HG02642 (cell line): ENCODE measurements around the gene GTF2F1.
"Not testable (repeated sequence)": the region's sequence is repeated elsewhere in the genome, so short reads cannot be mapped to it uniquely, and the experiment has no call there.

Experiments
- ATAC-seq: cut with Tn5 transposase; IDR thresholded peaks from one replicate; pipeline ENCODE4 v1.9.1; 2021; ENCODE audit warnings: mild to moderate bottlenecking; ENCODE audit not compliant: unreplicated experiment, poor library complexity

Gene GTF2F1, protein sequence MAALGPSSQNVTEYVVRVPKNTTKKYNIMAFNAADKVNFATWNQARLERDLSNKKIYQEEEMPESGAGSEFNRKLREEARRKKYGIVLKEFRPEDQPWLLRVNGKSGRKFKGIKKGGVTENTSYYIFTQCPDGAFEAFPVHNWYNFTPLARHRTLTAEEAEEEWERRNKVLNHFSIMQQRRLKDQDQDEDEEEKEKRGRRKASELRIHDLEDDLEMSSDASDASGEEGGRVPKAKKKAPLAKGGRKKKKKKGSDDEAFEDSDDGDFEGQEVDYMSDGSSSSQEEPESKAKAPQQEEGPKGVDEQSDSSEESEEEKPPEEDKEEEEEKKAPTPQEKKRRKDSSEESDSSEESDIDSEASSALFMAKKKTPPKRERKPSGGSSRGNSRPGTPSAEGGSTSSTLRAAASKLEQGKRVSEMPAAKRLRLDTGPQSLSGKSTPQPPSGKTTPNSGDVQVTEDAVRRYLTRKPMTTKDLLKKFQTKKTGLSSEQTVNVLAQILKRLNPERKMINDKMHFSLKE

DNA sequence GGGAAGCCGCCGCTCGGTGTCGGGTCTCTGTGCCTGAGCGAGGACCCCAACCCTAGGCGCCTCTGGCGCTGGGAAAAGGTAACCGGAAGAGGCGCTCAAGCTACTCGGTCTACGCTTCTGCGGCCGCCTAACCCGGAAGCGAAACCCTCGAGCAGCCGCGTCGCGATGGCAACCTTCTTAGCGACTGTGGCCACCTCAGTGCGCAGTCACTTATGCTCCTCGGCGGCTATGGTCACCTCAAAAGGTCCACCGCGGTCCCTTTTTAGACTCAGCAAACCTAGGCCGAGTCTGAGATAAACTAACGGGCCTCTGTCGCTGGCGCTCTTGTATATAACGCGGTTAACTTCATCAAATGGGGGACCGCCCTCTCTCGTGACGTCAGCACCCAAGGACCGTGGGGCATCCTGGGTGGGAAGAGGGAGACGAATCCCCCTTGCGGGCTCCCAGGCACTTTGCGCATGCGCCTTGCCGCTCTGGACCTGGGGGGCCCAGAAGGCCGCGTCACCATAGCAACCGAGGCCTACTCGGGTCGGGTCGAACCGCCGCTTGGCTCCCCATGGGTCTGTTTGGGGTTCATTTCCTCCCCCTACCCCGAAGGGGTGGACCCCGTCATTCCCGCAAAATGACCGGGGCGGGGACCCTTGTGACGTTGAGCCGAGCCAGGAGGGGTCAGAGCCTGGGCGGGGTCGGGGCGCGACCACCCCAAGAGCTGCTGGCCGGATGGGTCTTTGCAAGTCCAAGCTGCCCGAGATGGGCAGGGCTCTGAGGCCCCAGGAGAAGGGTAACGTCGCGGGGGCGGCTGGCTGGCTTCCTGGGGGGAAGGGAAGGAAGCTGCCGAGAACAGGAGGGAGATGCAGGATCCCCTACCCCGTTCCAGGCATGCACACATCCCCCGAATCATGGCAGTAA lies at the start of gene GTF2F1:
Gene GTF2F1 (minus strand): TSS at position 91 of the 909 bp plus-strand sequence. CDS start 169 bp downstream, outside the sequence.
- peak; percentile 85 for ATAC-seq

DNA sequence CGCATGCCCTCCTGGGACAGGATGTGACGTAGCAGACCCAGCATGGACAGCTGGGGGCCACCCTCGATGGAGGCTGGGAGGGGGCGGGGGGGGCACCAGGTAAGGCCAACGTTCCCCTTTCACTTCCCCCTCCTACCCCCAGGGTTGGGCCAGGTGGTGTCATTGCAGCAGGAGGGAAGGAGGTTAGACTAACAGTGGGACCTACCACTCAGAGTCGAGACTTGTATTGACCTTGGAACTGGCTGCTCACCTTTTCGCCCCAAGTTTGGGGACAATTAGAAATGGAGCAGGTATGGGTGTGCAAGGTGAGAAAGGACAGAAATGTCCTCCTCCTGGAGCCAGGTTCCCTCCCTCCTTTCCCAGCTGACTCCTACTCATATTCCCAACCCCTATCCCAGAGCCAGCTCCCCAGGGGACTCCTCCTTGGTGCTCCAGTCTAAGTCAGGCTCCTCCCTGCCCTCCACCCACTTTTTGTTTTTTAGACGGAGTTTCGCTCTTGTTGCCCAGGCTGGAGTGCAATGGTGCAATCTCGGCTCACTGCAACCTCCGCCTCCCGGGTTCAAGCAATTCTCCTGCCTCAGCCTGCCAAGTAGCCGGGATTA lies 49.2 kb upstream of the GTF2F1 start:
- no peak for ATAC-seq

DNA sequence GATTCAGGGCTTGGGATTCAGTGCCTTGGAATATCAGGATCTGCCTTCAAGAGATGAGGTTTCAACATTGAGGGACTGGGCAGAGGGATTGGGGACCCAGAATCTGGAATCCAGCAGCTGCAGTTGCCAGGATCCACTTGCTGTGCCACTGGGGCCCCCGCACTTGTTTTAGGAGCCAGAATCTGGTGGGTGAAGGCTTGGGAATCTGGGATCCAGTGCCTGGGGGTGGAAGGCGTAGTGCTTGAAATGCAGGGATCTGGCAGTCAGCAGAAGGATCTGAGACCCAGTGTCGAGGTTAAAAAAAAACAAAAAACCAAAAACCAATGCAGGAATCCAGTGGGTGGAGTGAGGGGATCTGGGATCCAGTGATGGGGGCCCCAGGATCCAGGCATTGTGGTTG lies 47.9 kb upstream of the GTF2F1 start:
- no peak for ATAC-seq

DNA sequence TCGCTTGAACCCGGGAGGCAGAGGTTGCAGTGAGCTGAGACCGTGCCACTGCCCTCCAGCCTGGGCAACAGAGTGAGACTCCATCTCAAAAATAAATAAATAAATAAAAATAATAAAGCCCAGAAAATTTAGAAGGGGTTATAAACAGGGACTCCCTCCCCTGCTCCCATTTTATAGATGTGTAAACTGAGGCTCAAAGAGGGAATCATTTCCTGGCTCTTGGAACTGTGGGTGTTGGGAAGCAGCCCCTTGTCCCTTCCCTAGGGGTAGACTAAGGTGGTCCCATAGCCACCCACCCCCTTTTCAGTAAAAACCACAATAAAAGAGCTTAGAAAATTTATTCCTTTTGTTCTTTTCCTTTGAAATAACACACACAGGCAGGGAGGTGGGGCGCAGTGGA lies 46.8 kb upstream of the GTF2F1 start:
- no peak for ATAC-seq

DNA sequence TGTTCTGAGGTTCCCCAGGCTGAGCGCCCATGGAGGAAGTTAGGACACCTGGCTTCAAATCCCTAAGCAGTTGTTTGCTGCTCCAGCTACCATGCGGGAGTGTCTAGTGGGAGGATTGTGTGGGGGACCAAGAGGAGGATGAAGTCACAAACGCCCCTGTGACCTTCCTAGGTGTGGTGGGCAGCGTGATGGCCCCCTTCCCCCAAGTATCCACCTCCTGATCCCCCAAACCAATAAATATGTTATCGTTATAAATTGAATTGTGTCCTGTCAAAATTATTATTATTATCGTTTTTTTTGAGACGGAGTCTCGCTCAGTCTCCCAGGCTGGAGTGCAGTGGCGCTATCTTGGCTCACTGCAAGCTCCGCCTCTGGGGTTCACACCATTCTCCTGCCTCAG lies 40.7 kb upstream of the GTF2F1 start, which contains the start of gene SLC25A41:
Gene SLC25A41 (minus strand): TSS at position 101 of the 400 bp plus-strand sequence. CDS start 70 bp downstream, at position 31.
- no peak for ATAC-seq

DNA sequence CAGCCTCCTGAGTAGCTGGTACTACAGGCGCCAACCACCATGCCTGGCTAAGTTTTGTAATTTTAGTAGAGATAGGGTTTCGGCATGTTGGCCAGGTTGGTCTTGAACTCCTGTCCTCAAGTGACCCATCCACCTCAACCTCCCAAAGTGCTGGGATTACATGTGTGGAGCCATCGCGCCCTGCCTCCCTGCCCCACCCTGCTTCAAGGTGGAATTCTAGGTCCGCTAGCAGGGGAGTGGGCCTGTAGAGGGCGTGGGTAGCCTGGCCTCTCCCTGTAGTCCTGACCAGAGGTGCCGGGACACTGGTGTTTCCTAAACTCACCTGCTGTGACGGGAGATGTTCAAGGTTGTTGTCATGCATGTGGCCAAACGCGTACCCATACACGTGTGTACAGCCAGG lies 40.2 kb upstream of the GTF2F1 start:
- no peak for ATAC-seq

DNA sequence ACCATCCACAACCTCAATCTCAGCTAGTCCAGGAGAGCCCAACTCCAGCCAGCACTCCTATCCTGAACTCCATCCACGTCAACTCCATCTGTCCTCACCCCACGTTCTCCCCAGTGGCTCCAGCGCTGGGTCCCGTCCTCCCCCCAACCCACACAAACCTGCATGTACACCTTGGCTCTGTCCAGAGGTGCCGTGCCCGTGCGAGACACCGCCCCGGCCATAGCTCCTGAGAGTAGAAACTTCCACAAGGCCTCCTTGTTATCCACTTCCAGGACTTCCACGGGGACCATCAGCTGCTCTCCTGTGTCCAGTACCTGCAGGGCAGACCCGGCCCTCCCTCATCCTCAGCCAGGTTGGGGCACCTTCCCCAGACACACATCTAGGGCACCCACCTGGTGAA lies 38.9 kb upstream of the GTF2F1 start:
- no peak for ATAC-seq

DNA sequence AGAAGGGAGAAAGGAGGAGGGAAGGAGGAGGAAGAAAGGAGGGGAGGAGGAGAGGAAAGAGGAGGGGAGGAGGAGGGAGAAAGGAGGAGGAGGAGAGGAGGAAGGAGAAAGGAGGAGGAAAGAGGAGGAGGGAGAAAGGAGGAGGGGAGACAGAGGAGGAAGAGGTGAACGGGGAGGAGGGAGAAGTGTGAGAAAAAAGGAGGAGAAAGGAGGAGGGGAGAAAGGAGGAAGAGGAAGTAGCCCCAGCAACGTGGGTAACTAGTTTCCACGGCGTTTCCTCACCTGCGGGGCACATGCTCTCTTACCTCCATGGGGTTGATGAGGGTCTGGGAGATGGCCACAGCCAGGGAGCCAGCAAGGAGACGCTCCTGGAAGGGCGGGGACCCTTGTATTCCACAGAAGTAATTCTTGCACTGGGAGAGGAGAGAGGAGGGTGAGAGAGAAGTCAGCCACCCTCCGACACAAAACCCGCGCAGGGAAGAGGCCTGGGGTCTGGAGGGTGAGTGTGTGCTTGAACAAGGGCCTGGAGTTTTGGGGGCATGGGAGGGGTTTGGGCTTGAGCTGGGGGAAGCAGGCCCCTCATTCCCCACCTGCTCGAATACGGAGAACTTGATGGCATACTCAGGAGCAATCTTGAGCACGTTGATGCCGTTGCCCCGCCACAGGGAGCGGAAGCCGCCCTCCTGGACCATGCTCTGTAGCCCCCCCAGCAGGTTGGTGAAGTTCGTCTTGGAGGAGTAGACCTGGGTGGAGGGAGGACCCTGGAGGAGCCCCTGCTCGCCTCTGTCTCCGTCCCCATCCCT lies 36.7 kb upstream of the GTF2F1 start:
- ATAC-seq: no peak

DNA sequence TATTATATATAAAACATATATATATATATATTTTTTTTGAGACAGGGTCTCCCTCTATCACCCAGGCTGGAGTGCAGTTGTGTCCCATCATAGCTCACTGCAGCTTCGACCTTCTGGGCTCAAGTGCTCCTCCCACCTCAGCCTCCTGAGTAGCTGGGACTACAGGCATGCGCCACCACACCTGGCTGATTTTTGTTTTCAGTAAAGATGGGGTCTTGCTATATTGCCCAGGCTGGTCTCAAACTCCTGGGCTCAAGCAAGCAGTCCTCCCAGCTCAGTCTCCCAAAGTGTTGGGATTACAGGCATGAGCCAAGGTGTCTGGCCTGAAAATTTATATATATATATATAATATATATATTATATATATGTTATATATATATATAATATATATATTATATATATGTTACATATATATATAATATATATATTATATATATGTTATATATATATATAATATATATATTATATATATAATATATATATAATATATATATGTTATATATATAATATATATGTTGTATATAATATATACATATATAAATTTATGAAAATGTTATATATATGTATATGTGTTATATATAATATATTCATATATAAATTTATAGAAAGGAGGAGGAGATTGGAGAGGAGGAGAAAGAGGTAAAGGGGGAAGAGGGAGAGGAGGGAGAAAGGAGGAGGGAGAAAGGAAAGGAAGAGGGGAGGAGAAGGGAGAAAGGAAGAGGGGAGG lies 35.9 kb upstream of the GTF2F1 start:
- ATAC-seq: not testable (repeated sequence)

DNA sequence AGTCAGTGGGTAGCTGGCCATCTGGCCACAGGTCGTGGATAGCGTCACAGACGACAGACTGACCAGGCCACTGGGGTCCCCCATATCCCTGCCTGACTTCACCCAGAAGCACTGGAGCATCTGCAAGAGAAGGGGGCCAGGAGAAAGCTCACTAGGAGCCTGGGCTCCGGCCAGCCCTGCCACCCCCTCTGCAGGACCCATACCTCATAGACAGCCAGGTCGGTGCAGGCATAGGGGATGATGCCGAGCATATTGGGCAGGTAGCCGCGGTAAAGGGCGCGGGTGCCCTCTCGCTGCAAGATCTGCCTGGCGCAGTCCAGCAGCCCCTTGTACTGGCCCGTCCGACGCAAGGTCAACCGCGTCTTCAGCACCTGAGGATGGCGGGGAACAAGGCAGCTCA lies 34.2 kb upstream of the GTF2F1 start:
- no peak for ATAC-seq

DNA sequence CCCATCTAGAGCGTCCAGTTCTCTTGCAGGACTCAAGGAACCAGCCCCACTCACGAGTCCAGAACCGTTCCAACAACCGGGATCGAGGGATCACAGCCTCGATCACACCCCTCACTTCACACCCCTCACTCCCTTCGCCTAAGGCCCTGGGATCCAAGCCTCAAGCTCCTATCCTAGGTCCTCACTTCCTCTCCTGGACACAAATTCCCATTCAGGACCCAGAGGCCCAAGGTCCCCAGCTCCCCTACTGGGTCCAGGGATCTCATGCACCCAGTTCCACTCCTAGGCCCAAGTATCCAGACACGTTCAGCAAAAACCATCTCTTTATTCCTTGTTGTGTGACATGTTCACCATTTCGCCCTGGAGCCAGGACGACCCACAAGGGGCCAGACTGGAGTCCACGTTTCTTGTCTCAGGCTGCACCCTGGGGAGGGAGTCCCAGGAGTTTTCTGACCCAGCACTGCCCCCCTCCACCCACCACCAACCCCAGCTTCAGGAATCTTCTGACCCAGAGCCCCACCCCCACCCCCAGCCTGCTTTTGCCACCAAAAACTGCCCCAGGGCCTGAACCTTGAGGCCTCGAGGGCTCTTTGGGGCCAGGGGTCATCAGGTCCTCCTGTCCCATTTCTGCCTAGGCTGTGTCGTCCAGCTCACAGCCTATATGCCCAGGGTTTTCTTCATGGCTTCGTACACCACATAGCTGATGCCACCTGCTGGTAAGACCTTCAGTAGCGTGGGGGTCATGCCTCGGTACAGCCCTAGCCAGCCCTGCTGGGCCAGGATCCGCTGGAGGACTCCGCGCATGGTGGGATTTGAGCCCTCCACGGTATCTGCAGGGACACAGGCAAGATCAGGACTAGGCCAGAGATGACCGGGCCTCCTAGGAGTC lies 33.0 kb upstream of the GTF2F1 start:
- ATAC-seq: no peak

DNA sequence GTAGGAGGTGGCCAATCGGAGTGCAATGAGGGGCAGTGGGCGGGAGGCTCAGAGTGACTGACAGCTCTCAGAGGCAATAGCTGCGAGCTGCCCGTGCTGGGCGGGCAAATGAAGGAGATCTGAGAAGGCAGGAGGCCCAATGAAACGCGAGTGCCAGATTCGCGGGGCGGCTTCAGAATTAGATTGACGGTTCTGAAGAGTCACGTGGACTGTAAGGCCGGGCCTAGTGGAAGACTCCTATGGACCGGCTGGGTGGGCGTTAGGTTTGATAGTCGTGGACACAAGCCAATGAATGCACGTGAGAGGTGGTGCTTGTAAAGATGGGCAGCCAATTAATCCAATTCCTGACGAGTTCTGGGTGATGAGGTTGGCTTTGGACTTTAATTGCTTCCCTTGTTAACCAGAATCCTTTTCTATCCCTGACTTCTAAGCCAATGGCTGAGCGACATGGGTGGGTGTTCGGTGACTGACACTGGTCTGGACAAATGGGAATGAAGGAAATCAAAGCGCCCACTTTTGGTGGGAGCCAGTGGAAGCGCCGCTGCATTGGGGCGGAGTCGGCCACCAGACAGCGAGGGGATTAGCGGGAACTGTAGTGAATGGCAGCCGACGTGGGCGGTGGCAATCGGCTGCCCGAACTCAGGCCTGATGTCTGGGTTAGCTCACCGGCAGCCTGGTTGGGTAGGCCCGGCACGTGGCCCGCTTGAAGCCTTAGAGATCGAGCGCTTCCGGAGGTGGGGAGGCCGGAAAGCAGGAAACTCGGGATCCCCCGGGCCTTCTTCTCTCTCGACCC lies 32.2 kb upstream of the GTF2F1 start:
- peak; percentile 88 for ATAC-seq

DNA sequence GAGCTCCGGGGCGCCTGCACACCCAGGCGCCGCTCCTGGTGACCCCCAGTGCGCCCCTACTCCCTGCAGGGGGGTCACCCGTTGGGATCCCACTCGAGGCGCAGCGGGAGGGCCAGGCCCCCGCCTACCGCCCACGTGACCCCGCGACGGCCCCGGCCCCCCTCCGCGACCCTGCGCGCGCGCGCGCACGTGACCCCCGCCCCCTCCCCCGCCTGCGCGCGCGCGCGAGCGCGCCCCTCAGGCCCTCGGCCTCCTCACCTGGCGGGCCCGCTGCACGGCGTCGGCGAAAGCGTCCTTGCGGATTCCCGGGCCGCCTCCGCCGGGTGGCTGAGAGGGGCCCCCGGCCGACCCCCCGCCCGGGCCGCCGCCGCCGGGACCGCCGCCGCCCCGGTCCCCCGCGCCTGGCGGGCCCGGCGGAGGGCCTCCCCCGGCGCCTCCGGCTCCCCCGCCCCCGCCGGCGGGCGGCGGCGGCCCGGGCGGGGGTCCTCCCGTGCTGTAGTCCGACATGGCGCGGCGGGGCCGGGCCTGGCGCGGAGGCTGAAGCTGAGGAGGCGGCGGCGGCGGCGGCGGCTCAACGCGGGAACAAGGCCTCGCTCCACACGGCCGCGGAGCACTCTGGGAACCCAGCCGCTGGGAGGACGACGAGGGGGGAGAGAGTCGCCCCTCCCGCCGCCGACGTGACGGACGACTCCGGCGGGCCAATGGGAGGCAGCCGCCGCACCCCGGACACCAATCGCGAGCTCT lies 31.4 kb upstream of the GTF2F1 start, which contains the start of gene KHSRP:
Gene KHSRP (minus strand): TSS at position 617 of the 744 bp plus-strand sequence. CDS start 110 bp downstream, at position 507.
- ATAC-seq: peak; percentile 0

DNA sequence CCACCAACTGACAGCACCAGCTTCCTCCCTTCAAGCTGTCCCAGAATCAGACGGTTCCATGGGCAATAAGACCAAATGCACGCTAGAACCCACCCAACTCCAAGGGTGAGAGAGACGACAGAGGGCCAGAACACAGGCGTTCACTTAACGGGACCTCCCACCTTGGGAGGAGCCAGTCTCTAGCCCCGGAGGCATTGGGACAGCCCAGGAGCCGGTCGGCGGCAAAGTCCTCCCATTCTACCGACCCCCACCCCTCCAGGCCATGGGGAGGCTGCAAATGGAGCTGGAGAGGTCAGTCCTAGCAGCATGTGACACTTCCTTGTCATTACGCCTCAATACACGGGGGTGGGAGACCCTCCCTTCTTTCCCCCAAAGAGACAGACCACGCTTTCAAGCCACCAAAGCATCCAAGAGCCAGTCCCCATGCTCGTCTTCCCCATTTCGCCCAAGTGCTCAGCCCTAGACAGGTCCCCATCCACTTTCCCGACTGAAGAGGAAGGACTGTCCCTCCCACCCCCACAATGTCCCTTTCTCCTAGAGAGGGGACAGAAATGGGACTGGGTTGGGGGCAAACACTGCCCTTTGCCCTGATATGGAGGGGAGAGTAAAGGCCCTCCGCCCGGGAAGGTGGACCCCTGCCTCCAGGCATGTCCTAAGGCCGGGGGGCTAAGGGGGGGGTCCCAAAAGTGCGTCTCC lies 30.7 kb upstream of the GTF2F1 start:
- no peak for ATAC-seq

DNA sequence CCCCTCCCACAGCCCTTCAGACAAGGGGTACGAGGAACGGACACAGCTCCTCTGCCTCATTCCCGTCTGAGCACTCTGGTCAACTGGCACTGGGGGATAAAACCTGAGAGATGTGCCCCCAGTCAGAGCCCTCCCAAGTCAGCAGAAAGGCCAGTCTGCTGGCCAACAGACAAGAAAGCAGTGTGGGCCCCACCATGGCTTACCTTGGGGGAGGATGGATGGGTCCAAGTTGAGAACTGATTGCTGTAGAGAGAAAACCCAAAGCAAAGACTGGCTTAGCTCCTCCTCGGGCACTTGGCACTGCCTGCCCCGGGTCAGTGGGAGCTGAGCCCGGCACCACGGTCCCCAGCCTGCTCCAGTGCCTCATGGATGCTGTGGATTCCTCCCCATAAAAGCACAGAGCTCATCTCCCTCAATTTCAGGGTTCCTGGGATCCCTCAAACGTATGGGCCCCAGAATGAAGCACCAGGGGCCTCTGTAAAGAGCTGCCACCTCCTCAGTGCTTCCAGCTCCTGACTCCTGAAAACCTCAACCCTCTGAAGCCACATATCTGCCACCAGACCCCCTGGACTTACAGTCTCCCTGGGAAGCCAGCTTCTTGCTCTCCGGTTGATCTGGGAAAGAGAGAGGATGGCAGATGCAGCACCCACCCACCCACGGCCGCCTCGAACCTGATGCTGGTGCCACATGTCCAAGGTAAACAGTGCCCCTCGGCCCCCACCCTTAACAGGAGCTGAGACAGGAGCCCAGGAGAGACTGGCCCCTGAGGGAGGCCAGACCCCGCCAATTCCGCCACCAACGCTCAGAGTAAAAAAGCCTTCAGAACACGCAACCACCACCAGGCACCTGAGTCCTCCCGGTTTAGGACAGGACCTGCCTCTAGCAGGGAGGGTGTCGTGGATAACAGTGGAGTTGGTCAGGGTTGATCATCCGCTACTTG lies 28.4 kb upstream of the GTF2F1 start:
- ATAC-seq: no peak
